GM12878 (cell line): ENCODE results near the gene RPS2. TPM values are rescaled to one million over a fixed set of nuclear protein-coding genes. Genes with fewer than 3 reads are reported as not detected.

Experiments used
- ATAC-seq: fragments of 200-7000 bp; cut with Tn5 transposase; 3 replicates; pipeline ENCODE4 v1.9.1; 2020; ENCODE audit warnings: mild to moderate bottlenecking, moderate library complexity
- BruUV-seq: library from RNA; stranded (reverse); fragments of 400-500 nt; replicated peaks from 2 replicates; lab custom pipeline; 2021; lab: Mats Ljungman, UMichigan
- CTCF ChIA-PET: fragments of 300-600 bp; sonication (Branson Sonifier 250); formaldehyde crosslinking; extraction: SDS; loops from one replicate; lab custom pipeline; 2021; ENCODE audit warnings: inconsistent platforms; lab: Yijun Ruan, JAX
- POLR2A ChIA-PET: fragments of 350-600 bp; formaldehyde crosslinking; extraction: SDS; loops from one replicate; lab custom pipeline; 2021; ENCODE audit warnings: inconsistent platforms; lab: Charles Lee
- RAD21 ChIA-PET: fragments of 300-600 bp; sonication (Branson Sonifier 250); formaldehyde crosslinking; loops from one replicate; lab custom pipeline; 2023; ENCODE audit warnings: antibody characterized with exemption; ENCODE audit not compliant: unreplicated experiment; lab: Charles Lee
- SMC1A ChIA-PET: fragments of 300-600 bp; sonication (Branson Sonifier 250); formaldehyde crosslinking; loops from one replicate; lab custom pipeline; 2023; ENCODE audit not compliant: unreplicated experiment, uncharacterized antibody; lab: Charles Lee
- DNase-seq: peaks from one replicate; pipeline ENCODE4 v3.0.0-alpha.2; 2011; ENCODE audit warnings: low read depth, low spot score
- FAIRE-seq: peaks from 3 replicates; lab custom pipeline; 2011; peaks lifted over from hg19 to GRCh38; lab: Jason Lieb, UNC
- H2AFZ ChIP-seq: 2 replicates; pipeline ENCODE4 v1.6.0; 2011; ENCODE audit warnings: low read depth, low read length, control low read depth; ENCODE audit not compliant: control insufficient read depth
- H3K27ac ChIP-seq: 2 replicates; pipeline ENCODE4 v1.5.1; 2011; ENCODE audit warnings: control low read depth; ENCODE audit not compliant: control insufficient read depth, insufficient read depth
- H3K27me3 ChIP-seq, 2 experiments: replicated peaks in 1 of 2; 2 replicates each; pipeline versions ENCODE4 v1.6.0 to v1.6.1; 2011; ENCODE audit warnings: low read length in 1 of 2; ENCODE audit not compliant: control insufficient read depth in 2 of 2, insufficient read depth in 2 of 2
- H3K36me3 ChIP-seq, 2 experiments: 2 replicates each; pipeline ENCODE4 v1.5.1; 2011; ENCODE audit warnings: low read length in 1 of 2; ENCODE audit not compliant: control insufficient read depth in 2 of 2, insufficient read depth in 2 of 2
- H3K4me1 ChIP-seq: 2 replicates; pipeline ENCODE4 v1.6.1; 2011; ENCODE audit warnings: mild to moderate bottlenecking, low read length, moderate library complexity, mixed read lengths; ENCODE audit not compliant: control insufficient read depth, insufficient read depth
- H3K4me2 ChIP-seq: 2 replicates; pipeline ENCODE4 v1.6.0; 2011; ENCODE audit warnings: control low read depth; ENCODE audit not compliant: control insufficient read depth, insufficient read depth
- H3K4me3 ChIP-seq: fragments of 200-600 bp; sonication (generic); 2 replicates; pipeline ENCODE4 v1.5.1; 2016
- H3K79me2 ChIP-seq: 2 replicates; pipeline ENCODE4 v1.6.0; 2011; ENCODE audit warnings: low read length; ENCODE audit not compliant: control insufficient read depth, insufficient read depth
- H3K9ac ChIP-seq: 2 replicates; pipeline ENCODE4 v1.8.0; 2011; ENCODE audit warnings: low read length, control low read depth, mixed read lengths; ENCODE audit not compliant: control insufficient read depth, insufficient read depth
- H3K9me3 ChIP-seq: replicated peaks from 3 replicates; pipeline ENCODE4 v1.5.1; 2011; ENCODE audit warnings: mild to moderate bottlenecking, low read length; ENCODE audit not compliant: control insufficient read depth, insufficient read depth
- H4K20me1 ChIP-seq: 2 replicates; pipeline ENCODE4 v1.6.0; 2011; ENCODE audit not compliant: control insufficient read depth, insufficient read depth
- BMI1 ChIP-seq: fragments of 450-650 bp; IDR thresholded peaks from 2 replicates; pipeline ENCODE4 v1.6.1; 2016; ENCODE audit warnings: mild to moderate bottlenecking, moderate library complexity, borderline replicate concordance
- BRCA1 ChIP-seq: IDR thresholded peaks from 2 replicates; pipeline ENCODE4 v1.6.1; 2011; ENCODE audit warnings: low read depth, low read length, improper control_type of control experiment
- CEBPZ ChIP-seq: fragments of 150-350 bp; IDR thresholded peaks from 2 replicates; pipeline ENCODE4 v1.6.1; 2016; ENCODE audit warnings: low read depth, low read length
- CHD4 ChIP-seq: fragments of 200-600 bp; sonication (generic); IDR thresholded peaks from 2 replicates; pipeline ENCODE4 v1.6.1; 2016; ENCODE audit warnings: mild to moderate bottlenecking
- EGR1 ChIP-seq, 2 experiments: IDR thresholded peaks; 1 replicate in 1 of 2; 2 replicates in 1 of 2; pipeline ENCODE4 v1.6.1; 2011 to 2012; ENCODE audit warnings: low read depth in 2 of 2, low read length in 2 of 2, borderline replicate concordance in 1 of 2, mild to moderate bottlenecking in 1 of 2, moderate library complexity in 1 of 2
- FOXM1 ChIP-seq: IDR thresholded peaks from 2 replicates; pipeline ENCODE4 v1.6.1; 2012; ENCODE audit warnings: low read depth, mild to moderate bottlenecking, inconsistent platforms, low read length, moderate library complexity
- NFIC ChIP-seq: IDR thresholded peaks from 2 replicates; pipeline ENCODE4 v1.6.1; 2012; ENCODE audit warnings: low read depth, mild to moderate bottlenecking, inconsistent platforms, low read length, moderate library complexity
- NFXL1 ChIP-seq: fragments of 450-650 bp; IDR thresholded peaks from 2 replicates; pipeline ENCODE4 v1.6.1; 2017; ENCODE audit warnings: antibody characterized with exemption, mild to moderate bottlenecking, borderline replicate concordance
- NKRF ChIP-seq: fragments of 450-650 bp; conservative IDR thresholded peaks from 2 replicates; pipeline ENCODE4 v1.6.1; 2017; ENCODE audit warnings: mild to moderate bottlenecking, moderate library complexity
- NR2C1 ChIP-seq: fragments of 450-650 bp; IDR thresholded peaks from 2 replicates; pipeline ENCODE4 v1.6.1; 2017; ENCODE audit warnings: antibody characterized with exemption, mild to moderate bottlenecking, moderate library complexity
- NR2C2 ChIP-seq: IDR thresholded peaks from 2 replicates; pipeline ENCODE4 v1.6.1; 2011; ENCODE audit warnings: borderline replicate concordance, low read depth; ENCODE audit not compliant: control insufficient read depth, insufficient read length
- NR2F1 ChIP-seq: fragments of 450-650 bp; conservative IDR thresholded peaks from 2 replicates; pipeline ENCODE4 v1.6.1; 2017; ENCODE audit warnings: mild to moderate bottlenecking
- RFX5 ChIP-seq: IDR thresholded peaks from 2 replicates; pipeline ENCODE4 v1.6.1; 2011; ENCODE audit warnings: low read depth, low read length, improper control_type of control experiment
- SUPT20H ChIP-seq: IDR thresholded peaks from 2 replicates; pipeline ENCODE4 v1.6.1; 2011; ENCODE audit warnings: low read depth, mild to moderate bottlenecking, low read length, moderate library complexity, borderline replicate concordance; ENCODE audit not compliant: control insufficient read depth
- TBL1XR1 ChIP-seq: IDR thresholded peaks from 2 replicates; pipeline ENCODE4 v1.6.1; 2012; ENCODE audit warnings: low read depth, low read length, improper control_type of control experiment
- USF2 ChIP-seq: IDR thresholded peaks from 2 replicates; pipeline ENCODE4 v1.6.1; 2011; ENCODE audit warnings: low read depth, low read length, improper control_type of control experiment, borderline replicate concordance
- YY1 ChIP-seq: IDR thresholded peaks from 2 replicates; pipeline ENCODE4 v1.6.1; 2011; ENCODE audit warnings: low read depth, mild to moderate bottlenecking, low read length
- WGBS: methylation state at CpG from one replicate; pipeline ENCODE4 v1.1.6; 2016; ENCODE audit warnings: low lambda C conversion rate; ENCODE audit not compliant: insufficient replicate concordance, insufficient coverage; ENCODE audit errors: missing lambda C conversion rate; 5-methylcytosine and 5-hydroxymethylcytosine counted together
- in situ Hi-C: fragments of 300-500 bp; cut with MboI; formaldehyde crosslinking; loops from 9 replicates; pipeline ENCODE4 v1.14.3; 2018; ENCODE audit warnings: mixed read lengths
- intact Hi-C: fragments of 100-400 bp; cut with micrococcal nuclease; formaldehyde crosslinking; loops from one replicate; pipeline ENCODE4 v1.14.2; 2022; ENCODE audit not compliant: unreplicated experiment
- polyA plus RNA-seq, 11 experiments: library from polyadenylated mRNA; depleted of rRNA in 4 of 11; unstranded in 6 of 11; stranded (reverse) in 5 of 11; fragments of >200 nt; fragmentation: Nextera tagmentation in 4 of 11; fragmentation: Illumina TruSeq in 1 of 11; extraction: Ambion mirVana in 4 of 11; extraction: Trizol in 1 of 11; gene quantifications; 1 replicate in 1 of 11; 2 replicates in 10 of 11; pipeline versions ENCODE4 v1.2.1 to v1.2.3, GENCODE V29; 2011 to 2016; ENCODE audit warnings: inconsistent platforms in 2 of 11, missing spikeins in 2 of 11, low read depth in 1 of 11
- total RNA-seq, 4 experiments: library from RNA; depleted of rRNA in 3 of 4; stranded (reverse); fragments of >200 nt in 3 of 4; fragmentation: Illumina TruSeq in 1 of 4; extraction: Trizol in 1 of 4; gene quantifications; 2 replicates each; pipeline versions ENCODE4 v1.2.1 to v1.2.3, GENCODE V29; 2013 to 2021

RPS2 gene
- total and polyA plus RNA-seq, 10 of the 15 experiments (the other 5 are each of a cell fraction or from before 2014, with no cell fraction given) = 1,295 to 7,121 (median 3,933) TPM

- BruUV-seq = no TSS peak
- SMC1A ChIA-PET = no interaction called here
- intact Hi-C loops = no loop called here
- Histone ChIP-seq H4K20me1 (no peaks in the 10 kb centered on the region), H3K79me2 (no peaks in the 10 kb centered on the region; the same call in none of the 2 replicates), H3K27ac (no peak within 1 kb of the TSS), H3K4me1 (peaks cover 28% of the 10 kb centered on the region), H3K27me3 (0 out of 4 replicates have a peak, but pooled peaks cover 0 to 5% of the 10 kb centered on the region in 2 experiments), H3K36me3 (peaks cover 5 to 7% of the 10 kb centered on the region in 2 experiments; a peak in 3 of 4 replicates), H3K9me3 (no peaks in the 10 kb centered on the region), H3K4me2 (peak within 1 kb of the TSS; percentile 95), H3K9ac (peak within 1 kb of the TSS; percentile 80), H3K4me3 (peak within 1 kb of the TSS; percentile 87), H2AFZ (peak within 1 kb of the TSS; percentile 81)
- in situ Hi-C loops = no loop called here
- FAIRE-seq (peak; percentile 38), ATAC-seq (peak; percentile 91), DNase-seq (peak; percentile 43)
- CTCF ChIA-PET = no interaction called here
- POLR2A ChIA-PET = interaction anchor here (4.7 kb wide), 1 partner anchor 12 kb away, joined by 21 read pairs; the partner anchor contains the start of gene TBL3
- RAD21 ChIA-PET = interaction anchor here (0.9 to 2.1 kb wide), 3 partner anchors 12 to 157 kb away, joined by 3 to 6 read pairs (median 3); partner anchors contain the start of gene TBL3
- under 1% methylated on average over 69 of the region's 109 CpGs for WGBS
- TF ChIP-seq BRCA1 = no peak
- TF ChIP-seq RFX5 = no peak
- TF ChIP-seq TBL1XR1 = peak; percentile 35; the same call in 1 of the 2 replicates
- TF ChIP-seq CEBPZ = no peak
- TF ChIP-seq CHD4 = no peak
- peak; percentile 32; the same call in 1 of the 2 replicates for TF ChIP-seq NKRF
- TF ChIP-seq NFXL1 = no peak
- TF ChIP-seq YY1 = peak; percentile 99
- TF ChIP-seq SUPT20H = no peak
- peak; percentile 57; the same call in 1 of the 2 replicates for TF ChIP-seq BMI1
- TF ChIP-seq NR2C2 = no peak
- peak; percentile 100 for TF ChIP-seq NR2F1
- TF ChIP-seq NFIC = no peak
- TF ChIP-seq EGR1 (IDR thresholded peaks at IDR 0.05; ENCODE audit: borderline replicate concordance in 1 of 2, low read depth in 2 of 2, low read length in 2 of 2) = peak in 1 of 2 experiments; percentile 37; a peak in 1 of 3 replicates
- no peak for TF ChIP-seq USF2
- peak; percentile 92 for TF ChIP-seq NR2C1
- no peak for TF ChIP-seq FOXM1
Observed at GRCh38 chr16:1983544-1984346, 19.1 kb upstream of the RPS2 start, which contains the start of gene GFER. Gene GFER (plus strand): TSS chr16:1984193. CDS start chr16:1984219, 26 bp downstream.
